ENCODE data around the gene URI1.
"Not testable (repeated sequence)": the region's sequence is repeated elsewhere in the genome, so short reads cannot be mapped to it uniquely, and the experiment has no call there.

URI1 gene, protein sequence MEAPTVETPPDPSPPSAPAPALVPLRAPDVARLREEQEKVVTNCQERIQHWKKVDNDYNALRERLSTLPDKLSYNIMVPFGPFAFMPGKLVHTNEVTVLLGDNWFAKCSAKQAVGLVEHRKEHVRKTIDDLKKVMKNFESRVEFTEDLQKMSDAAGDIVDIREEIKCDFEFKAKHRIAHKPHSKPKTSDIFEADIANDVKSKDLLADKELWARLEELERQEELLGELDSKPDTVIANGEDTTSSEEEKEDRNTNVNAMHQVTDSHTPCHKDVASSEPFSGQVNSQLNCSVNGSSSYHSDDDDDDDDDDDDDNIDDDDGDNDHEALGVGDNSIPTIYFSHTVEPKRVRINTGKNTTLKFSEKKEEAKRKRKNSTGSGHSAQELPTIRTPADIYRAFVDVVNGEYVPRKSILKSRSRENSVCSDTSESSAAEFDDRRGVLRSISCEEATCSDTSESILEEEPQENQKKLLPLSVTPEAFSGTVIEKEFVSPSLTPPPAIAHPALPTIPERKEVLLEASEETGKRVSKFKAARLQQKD

DNA sequence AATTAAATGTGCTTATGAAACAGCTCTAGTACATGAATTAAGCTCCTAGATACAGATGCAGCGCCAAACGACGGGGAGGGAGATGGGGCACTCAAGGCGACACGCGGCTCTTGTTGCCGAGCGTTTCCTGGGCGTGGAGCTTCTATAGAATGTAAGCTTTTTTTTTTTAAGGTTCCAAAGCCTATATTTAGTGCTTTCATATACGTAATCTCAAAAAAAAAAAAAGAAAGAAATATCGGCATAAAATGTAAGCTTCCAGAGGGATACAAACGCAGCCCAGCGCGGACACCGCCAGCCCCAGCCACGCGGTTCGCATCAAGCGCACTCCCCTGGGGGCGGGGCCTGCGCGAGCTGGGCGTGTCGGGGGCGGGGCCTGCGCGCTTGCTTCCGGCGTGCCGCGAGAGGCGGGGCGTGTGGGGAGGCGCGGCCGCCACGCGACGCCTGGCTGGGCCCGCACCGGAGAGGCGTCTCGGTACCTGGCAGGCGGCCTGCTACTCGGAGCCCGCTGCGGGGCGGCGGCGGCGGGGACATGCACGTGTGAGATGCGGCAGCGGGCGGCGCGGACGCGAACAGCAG lies at the start of gene URI1:
Gene URI1 (plus strand): TSS at position 412 of the 576 bp plus-strand sequence. CDS start 309 bp downstream, outside the sequence.
- peak; percentile 79 for DNase-seq (ENCODE audit: low read depth)

- DNase-seq (ENCODE audit: low read depth) = no peak
Observed at GRCh38 chr19:29893606-29894284, 48.3 kb upstream of the URI1 start.

GRCh38 chr19:29896802-29897201 lies 45.2 kb upstream of the URI1 start:
- no peak for DNase-seq (ENCODE audit: low read depth)

- no peak for DNase-seq (ENCODE audit: low read depth)
Observed at GRCh38 chr19:29897466-29897865, 44.6 kb upstream of the URI1 start.

DNA sequence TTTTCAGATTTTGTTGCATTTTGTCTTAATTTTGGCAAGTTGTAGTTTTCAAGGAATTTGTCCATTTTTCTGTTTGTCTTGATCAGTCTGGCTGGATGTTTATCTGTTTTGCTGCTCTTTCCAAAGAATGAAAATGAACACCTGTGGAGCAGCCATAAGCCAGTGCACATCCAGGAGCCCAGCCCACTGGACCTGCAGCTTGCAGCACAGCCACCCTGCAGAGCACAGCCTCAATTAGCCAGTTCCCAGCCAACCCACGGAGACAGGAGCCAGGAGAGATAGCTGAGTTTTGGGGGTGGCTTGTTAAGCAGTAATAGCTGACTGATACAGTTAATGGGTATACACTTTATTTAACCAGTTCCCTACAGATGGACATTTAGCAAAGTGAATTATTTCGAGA lies 38.0 kb upstream of the URI1 start:
- no peak for DNase-seq (ENCODE audit: low read depth)

DNA sequence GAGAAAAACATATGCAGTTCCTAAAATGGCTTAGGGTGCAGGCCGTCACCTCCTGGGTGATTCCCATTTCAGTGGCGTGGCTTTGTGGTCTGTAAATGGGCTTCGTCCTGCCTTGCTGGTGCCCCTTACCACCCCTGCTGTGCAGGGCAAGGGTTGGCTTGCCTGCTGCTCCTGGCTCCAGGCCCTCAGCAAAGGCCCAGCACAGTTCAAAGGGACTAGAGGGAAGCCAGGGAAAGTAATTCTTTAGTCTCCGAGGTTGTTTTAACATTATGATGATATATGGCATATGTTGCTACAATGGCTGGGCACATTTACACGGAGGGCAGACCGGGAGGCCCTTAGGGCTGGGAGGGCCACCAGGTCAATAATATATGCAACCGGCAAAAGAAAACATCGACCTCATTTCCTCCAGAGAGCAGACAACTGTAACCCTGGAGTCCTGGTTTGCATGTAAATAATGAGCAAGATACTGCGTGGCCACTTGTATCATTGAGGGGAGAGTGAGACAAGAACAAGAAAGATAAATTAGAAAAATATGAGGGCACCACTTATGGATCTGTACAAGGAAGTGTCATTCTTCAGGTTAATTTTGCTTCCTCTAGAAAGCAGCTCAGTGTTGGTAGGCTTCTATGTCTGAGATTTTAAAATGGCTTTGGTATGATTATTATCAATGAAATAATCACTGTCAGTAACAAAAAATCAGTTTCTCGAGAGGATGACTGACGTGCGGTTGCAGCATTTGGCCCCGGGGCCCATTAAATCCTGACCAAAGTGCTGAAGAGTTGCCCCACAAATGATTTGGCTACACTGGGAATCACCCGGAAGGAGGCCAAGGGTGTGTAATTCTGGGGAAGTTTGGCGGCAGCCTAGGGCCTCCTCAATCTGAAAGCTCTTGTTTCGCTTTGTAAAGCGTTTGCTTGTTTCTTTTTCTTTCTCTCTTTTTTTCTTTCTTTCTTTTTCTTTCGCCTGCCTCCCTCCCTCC lies 32.8 kb upstream of the URI1 start:
- no peak for DNase-seq (ENCODE audit: low read depth)

DNA sequence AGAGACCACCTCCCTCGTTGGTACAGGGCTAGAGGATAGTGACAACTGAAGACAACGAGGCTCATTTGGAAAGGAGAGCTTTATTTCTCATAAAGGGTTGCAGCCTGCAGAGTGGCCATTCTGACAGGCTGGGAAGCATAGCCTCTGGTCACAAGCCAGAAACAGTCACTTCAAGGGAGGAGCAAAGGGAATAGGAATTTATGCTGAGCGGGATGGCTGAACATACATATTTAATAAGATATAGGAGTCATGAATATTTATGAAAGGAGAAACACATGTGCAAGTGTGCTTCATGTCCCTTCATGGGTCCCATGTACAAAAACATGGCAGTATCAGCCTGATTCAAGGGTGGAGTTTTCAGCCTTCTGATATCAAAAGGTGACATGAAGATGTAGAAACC lies 27.1 kb upstream of the URI1 start:
- DNase-seq (ENCODE audit: low read depth) = no peak

GRCh38 chr19:29915832-29916231 lies 26.2 kb upstream of the URI1 start:
- not testable (repeated sequence) for DNase-seq (ENCODE audit: low read depth)

- DNase-seq (ENCODE audit: low read depth) = no peak
Observed at GRCh38 chr19:29917911-29918310, 24.1 kb upstream of the URI1 start.

- DNase-seq (ENCODE audit: low read depth) = no peak
Observed at GRCh38 chr19:29918891-29919290, 23.1 kb upstream of the URI1 start.

GRCh38 chr19:29922972-29923371 lies 19.1 kb upstream of the URI1 start:
- DNase-seq (ENCODE audit: low read depth) = no peak

DNA sequence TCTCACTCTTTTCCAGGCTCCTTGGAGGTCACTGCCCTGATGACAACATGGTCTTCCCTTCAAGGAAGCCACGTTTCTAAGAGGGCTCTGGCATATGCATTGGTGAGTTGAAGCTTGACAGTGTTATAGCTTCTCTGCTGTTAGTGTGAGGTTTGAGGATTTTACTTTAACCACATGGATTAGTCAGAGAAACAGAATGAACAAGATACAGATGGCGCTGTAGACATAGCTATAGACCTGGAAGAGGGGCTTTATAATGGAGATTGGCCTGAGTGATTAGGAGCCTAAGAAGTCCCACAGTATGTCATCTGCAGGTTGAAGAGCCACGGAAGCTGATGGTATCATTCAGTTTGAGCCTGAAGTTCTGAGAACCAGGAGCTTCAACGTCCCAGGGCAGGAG lies 18.4 kb upstream of the URI1 start:
- no peak for DNase-seq (ENCODE audit: low read depth)

GRCh38 chr19:29926031-29926430 lies 16.0 kb upstream of the URI1 start:
- no peak for DNase-seq (ENCODE audit: low read depth)

DNA sequence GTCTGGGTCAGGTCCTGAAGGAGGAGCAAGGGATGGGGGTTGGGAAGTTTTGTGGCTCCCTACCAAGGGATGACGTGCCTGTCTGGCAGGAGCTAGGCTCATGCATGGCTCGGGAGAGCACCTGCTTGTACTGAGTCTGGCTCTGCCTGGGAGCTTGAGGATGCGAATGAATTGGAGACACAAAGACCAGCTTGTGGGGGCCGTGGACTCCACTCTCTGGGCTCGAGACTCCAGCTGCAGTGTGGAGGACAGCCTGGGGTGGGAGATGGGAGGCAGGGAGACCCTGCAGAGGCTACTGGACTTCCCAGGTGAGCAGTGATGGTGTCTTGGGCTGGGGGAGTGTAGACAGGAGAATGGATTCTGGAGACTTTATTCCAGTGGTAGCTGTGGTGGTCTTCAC lies 15.2 kb upstream of the URI1 start:
- DNase-seq (ENCODE audit: low read depth) = no peak

- no peak for DNase-seq (ENCODE audit: low read depth)
Observed at GRCh38 chr19:29927944-29928625, 14.0 kb upstream of the URI1 start.

GRCh38 chr19:29928831-29929230 lies 13.2 kb upstream of the URI1 start:
- DNase-seq (ENCODE audit: low read depth) = no peak

- DNase-seq (ENCODE audit: low read depth) = no peak
Observed at GRCh38 chr19:29934257-29934656, 7.8 kb upstream of the URI1 start.

DNA sequence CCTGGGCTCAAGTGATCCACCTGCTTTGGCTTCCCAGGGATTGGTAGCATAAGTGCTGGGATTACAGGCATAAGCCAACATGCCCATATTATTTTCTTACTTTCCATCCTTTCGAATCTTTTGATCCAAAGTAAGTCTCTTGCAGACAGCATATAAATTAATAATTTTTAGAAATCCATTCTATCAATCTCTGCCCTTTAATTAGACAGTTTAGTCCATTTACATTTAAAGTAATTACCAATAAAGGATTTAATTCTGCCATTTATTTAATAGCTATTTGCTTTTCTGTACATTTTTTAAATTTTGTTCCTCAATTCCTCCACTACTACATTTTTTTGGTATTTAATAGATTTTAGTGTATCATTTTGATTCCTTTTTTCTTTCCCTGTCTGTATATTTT lies 7.3 kb upstream of the URI1 start:
- no peak for DNase-seq (ENCODE audit: low read depth)

DNA sequence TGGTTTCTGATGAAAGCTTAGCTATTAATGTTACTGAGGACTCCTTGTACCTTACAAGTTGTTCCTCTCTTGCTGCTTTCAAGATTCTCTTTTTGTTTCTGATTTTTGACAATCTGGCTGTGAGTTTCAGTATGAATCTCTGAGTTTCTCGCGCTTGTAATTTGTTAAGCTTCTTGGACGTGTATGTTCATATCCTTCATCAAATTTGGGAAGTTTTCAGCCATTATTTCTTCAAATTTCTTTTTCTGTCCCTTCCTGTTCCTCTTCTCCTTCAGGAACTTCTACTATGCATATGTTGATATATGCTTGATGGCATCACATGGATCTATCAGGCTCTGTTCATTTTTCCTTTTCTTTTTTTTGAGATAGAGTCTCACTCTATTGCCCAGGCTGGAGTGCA lies 5.6 kb upstream of the URI1 start:
- no peak for DNase-seq (ENCODE audit: low read depth)

DNA sequence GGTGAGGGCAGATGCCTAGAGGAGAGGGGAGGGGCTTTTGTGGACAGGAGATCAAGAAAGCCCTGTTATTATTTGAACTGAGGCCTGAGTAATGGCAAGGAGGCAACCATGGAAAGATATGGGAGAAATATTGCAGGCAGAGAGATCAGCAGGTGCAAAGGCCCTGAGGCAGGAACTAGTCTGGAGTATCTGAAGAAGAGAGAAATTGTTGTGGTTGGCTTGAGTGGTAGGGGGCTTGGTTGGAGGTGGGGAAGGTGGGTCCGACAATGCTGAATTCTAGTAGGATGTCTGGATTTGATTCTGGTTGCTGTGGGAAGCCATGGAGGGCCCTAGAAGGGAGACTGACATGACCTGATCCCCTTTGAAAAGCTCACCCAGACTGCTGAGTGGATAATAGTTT lies 2.4 kb upstream of the URI1 start:
- DNase-seq (ENCODE audit: low read depth) = no peak

DNA sequence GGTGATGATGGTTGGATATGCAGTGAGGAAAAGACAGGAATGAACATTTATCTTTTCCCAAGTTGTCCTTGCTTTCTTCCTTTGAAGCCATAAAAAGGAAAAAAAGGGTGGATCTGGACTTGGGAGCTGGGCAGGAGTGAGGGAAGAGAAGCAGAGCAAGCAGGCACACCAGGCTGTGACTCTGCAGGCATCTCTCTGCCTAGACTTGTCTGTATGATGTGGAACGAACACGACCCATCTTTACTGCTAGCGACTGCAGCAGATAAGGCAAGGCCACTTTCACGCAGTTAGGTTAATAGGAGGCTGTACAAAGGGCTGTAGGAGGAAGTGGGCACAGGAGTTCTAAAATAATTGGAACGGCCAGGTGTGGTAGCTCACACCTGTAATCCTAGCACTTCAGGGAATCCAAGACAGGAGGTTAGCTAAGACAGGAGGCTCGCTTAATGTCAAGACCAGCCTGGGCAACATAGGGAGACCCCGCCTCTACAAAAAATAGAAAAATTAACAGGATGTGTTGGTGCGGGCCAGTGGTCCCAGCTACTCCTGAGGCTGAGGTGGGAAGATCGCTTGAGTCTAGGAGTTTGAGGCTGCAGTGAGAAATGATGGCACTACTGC lies 961 bp upstream of the URI1 start:
- DNase-seq (ENCODE audit: low read depth) = no peak
